Stomach smooth muscle (tissue), 2 donors: ENCODE results near the gene MGMT.

Experiments
- H3K27ac ChIP-seq: one replicate; pipeline ENCODE4 v1.7.0; 2013; ENCODE audit warnings: mild to moderate bottlenecking, low read length, inconsistent platforms
- H3K27me3 ChIP-seq, 2 donors: one replicate each; pipeline ENCODE4 v1.7.0; 2013; ENCODE audit warnings: low read length in 2 of 2; ENCODE audit not compliant: insufficient read depth in 2 of 2, control insufficient read depth in 1 of 2
- H3K36me3 ChIP-seq, 2 donors: one replicate each; pipeline ENCODE4 v1.7.0; 2013; ENCODE audit warnings: low read length in 2 of 2; ENCODE audit not compliant: control insufficient read depth in 2 of 2, insufficient read depth in 2 of 2
- H3K4me1 ChIP-seq: one replicate; pipeline ENCODE4 v1.7.0; 2013; ENCODE audit warnings: low read length; ENCODE audit not compliant: control insufficient read depth, insufficient read depth
- H3K4me3 ChIP-seq, 2 donors: one replicate each; pipeline ENCODE4 v1.7.0; 2013; ENCODE audit warnings: low read length in 2 of 2
- H3K9ac ChIP-seq, 2 donors: one replicate each; pipeline ENCODE4 v1.7.0; 2013; ENCODE audit warnings: low read length in 2 of 2, mild to moderate bottlenecking in 1 of 2
- H3K9me3 ChIP-seq, 2 donors: one replicate each; pipeline ENCODE4 v1.7.0; 2013; ENCODE audit warnings: low read length in 2 of 2; ENCODE audit not compliant: control insufficient read depth in 2 of 2
- donor health status: healthy.
- donor health status: Pancreatic carcinoma.

MGMT gene

GRCh38 chr10:129727495-129727894 lies 260.5 kb downstream of the MGMT start:
- H3K36me3 ChIP-seq = peaks cover 0 to 5% of the 10 kb centered on the region in 2 donors
- peaks cover 2 to 17% of the 10 kb centered on the region in 2 donors for H3K9me3 ChIP-seq
- H3K27ac ChIP-seq = no peak overlapping the region
- no peak overlapping the region for H3K9ac ChIP-seq
- no peaks in the 10 kb centered on the region for H3K4me1 ChIP-seq
- H3K4me3 ChIP-seq = no peak overlapping the region
- no peaks in the 10 kb centered on the region for H3K27me3 ChIP-seq

- Histone ChIP-seq H3K27me3 (no peaks in the 10 kb centered on the region), H3K9ac (no peak overlapping the region), H3K9me3 (peaks cover 2 to 17% of the 10 kb centered on the region in 2 donors), H3K4me3 (no peak overlapping the region), H3K4me1 (no peaks in the 10 kb centered on the region), H3K27ac (no peak overlapping the region), H3K36me3 (peaks cover 0 to 5% of the 10 kb centered on the region in 2 donors)
Observed at GRCh38 chr10:129728246-129728820, 261.3 kb downstream of the MGMT start.

GRCh38 chr10:129728905-129729795 lies 262.1 kb downstream of the MGMT start:
- H3K4me3 ChIP-seq = no peak overlapping the region
- no peak overlapping the region for H3K9ac ChIP-seq
- H3K27ac ChIP-seq = no peak overlapping the region
- no peaks in the 10 kb centered on the region for H3K27me3 ChIP-seq
- peaks cover 0 to 3% of the 10 kb centered on the region in 2 donors for H3K36me3 ChIP-seq
- no peaks in the 10 kb centered on the region for H3K4me1 ChIP-seq
- peaks cover 2 to 17% of the 10 kb centered on the region in 2 donors for H3K9me3 ChIP-seq

GRCh38 chr10:129730272-129730992 lies 263.4 kb downstream of the MGMT start:
- Histone ChIP-seq H3K9me3 (peaks cover 2 to 16% of the 10 kb centered on the region in 2 donors), H3K27me3 (no peaks in the 10 kb centered on the region), H3K4me1 (no peaks in the 10 kb centered on the region), H3K27ac (no peak overlapping the region), H3K9ac (no peak overlapping the region), H3K4me3 (no peak overlapping the region), H3K36me3 (peaks cover 0 to 2% of the 10 kb centered on the region in 2 donors)

- H3K9me3 ChIP-seq = peaks cover 2 to 14% of the 10 kb centered on the region in 2 donors
- H3K36me3 ChIP-seq = peaks cover 0 to 2% of the 10 kb centered on the region in 2 donors
- no peak overlapping the region for H3K9ac ChIP-seq
- H3K4me3 ChIP-seq = no peak overlapping the region
- H3K4me1 ChIP-seq = no peaks in the 10 kb centered on the region
- H3K27me3 ChIP-seq = no peaks in the 10 kb centered on the region
- H3K27ac ChIP-seq = no peak overlapping the region
Observed at GRCh38 chr10:129730993-129731325, 263.9 kb downstream of the MGMT start.

GRCh38 chr10:129740532-129741279 lies 273.7 kb downstream of the MGMT start:
- H3K27me3 ChIP-seq = no peaks in the 10 kb centered on the region

GRCh38 chr10:129741280-129741977 lies 274.4 kb downstream of the MGMT start:
- peaks cover 0 to 20% of the 10 kb centered on the region in 2 donors for H3K9me3 ChIP-seq
- no peak overlapping the region for H3K9ac ChIP-seq
- no peak overlapping the region for H3K4me3 ChIP-seq
- no peak overlapping the region for H3K27ac ChIP-seq
- no peaks in the 10 kb centered on the region for H3K4me1 ChIP-seq
- peaks cover 2 to 4% of the 10 kb centered on the region in 2 donors for H3K36me3 ChIP-seq
- H3K27me3 ChIP-seq = no peaks in the 10 kb centered on the region

More at GRCh38 chr10:129740532-129741279, 273.7 kb downstream of the MGMT start:
- H3K9me3 ChIP-seq = peaks cover 0 to 18% of the 10 kb centered on the region in 2 donors
- no peak overlapping the region for H3K9ac ChIP-seq
- H3K4me1 ChIP-seq = no peaks in the 10 kb centered on the region
- H3K27ac ChIP-seq = no peak overlapping the region
- no peak overlapping the region for H3K4me3 ChIP-seq
- H3K36me3 ChIP-seq = peaks cover 2 to 4% of the 10 kb centered on the region in 2 donors

- H3K36me3 ChIP-seq = peaks cover 2 to 4% of the 10 kb centered on the region in 2 donors
- H3K27me3 ChIP-seq = no peaks in the 10 kb centered on the region
- H3K9ac ChIP-seq = no peak overlapping the region
- H3K4me3 ChIP-seq = no peak overlapping the region
- H3K27ac ChIP-seq = no peak overlapping the region
- H3K9me3 ChIP-seq = peaks cover 0 to 20% of the 10 kb centered on the region in 2 donors
- H3K4me1 ChIP-seq = no peaks in the 10 kb centered on the region
Observed at GRCh38 chr10:129741978-129742741, 275.1 kb downstream of the MGMT start.

DNA sequence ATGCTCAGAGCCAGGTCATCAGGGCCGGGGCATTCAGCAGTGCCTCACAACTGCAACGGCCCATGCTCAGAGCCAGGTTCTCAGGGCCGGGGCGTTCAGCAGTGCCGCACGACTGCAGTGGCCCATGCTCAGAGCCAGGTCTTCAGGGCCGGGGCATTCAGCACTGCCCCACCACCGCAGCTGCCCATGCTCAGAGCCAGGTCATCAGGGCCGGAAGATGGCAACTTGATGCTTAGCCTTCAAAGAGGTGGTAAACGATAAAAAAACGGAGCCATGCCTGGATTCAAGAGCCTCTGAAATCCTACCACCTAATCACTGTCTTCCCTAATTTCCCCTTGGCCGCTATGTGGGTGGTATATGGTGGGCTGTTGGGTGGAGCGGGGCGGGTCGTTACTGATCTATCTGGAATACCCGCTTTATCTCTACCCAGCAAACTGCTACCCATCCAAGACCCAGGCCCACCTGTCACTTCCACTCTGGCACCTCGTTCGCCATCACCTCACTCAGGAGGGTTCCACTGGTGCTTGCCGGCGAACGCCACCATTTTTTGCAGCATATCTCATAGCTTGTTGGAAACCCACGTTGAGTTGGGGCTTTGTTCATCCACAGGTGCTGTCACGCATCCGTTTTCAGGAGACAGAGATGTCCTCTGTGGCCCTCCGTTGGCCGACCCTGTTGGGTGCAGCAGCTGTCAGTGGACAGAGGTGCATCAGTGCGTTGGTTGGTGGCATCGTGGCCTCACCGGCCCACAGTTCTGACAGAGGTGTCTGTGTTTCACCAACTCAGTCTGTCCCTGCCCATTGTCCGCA lies 275.9 kb downstream of the MGMT start:
- H3K9me3 ChIP-seq = peaks cover 4 to 25% of the 10 kb centered on the region in 2 donors
- no peak overlapping the region for H3K4me3 ChIP-seq
- H3K4me1 ChIP-seq = no peaks in the 10 kb centered on the region
- H3K36me3 ChIP-seq = peaks cover 2 to 4% of the 10 kb centered on the region in 2 donors
- H3K27me3 ChIP-seq = no peaks in the 10 kb centered on the region
- no peak overlapping the region for H3K27ac ChIP-seq
- no peak overlapping the region for H3K9ac ChIP-seq
